ENCODE data around the gene SCGB1C2.

- TF ChIP-seq CTCF (conservative IDR thresholded peaks at IDR 0.05; ENCODE audit: low read length), result no peak
- TF ChIP-seq EZH2phosphoT487 (IDR thresholded peaks at IDR 0.05; ENCODE audit: borderline replicate concordance), result no peak
Measured at GRCh38 chr17:161481-161880, 24.1 kb downstream of the SCGB1C2 start.

Data from Loucy (cell line).